Heart right ventricle (tissue), 16 donors: ENCODE results near the gene PCBP4. TPM values are rescaled to one million over a fixed set of nuclear protein-coding genes. Genes with fewer than 3 reads are reported as not detected.

Experiments
- ATAC-seq, 8 donors: fragments of 200-7000 bp; cut with Tn5 transposase; one replicate each; pipeline ENCODE4 v1.9.1; 2020; ENCODE audit warnings: mild to moderate bottlenecking in 8 of 8, moderate library complexity in 8 of 8, moderate number of reproducible peaks in 1 of 8
- DNase-seq, 2 donors: peaks; one replicate each; pipeline ENCODE4 v3.0.0-alpha.2; 2020
- H3K27ac ChIP-seq, 10 donors: fragments of 200-600 bp; sonication (generic) in 2 of 10; one replicate each; pipeline versions ENCODE4 v1.5.0 to v1.8.0; 2020 to 2022; ENCODE audit warnings: mild to moderate bottlenecking in 3 of 10
- H3K27me3 ChIP-seq, 7 donors: fragments of 200-600 bp; one replicate each; pipeline ENCODE4 v1.8.0; 2021 to 2022; ENCODE audit warnings: mild to moderate bottlenecking in 2 of 7
- H3K36me3 ChIP-seq, 9 donors: fragments of 200-600 bp; sonication (generic) in 1 of 9; one replicate each; pipeline versions ENCODE4 v1.5.0 to v1.8.0; 2020 to 2022; ENCODE audit warnings: mild to moderate bottlenecking in 2 of 9
- H3K4me1 ChIP-seq, 9 donors: fragments of 200-600 bp; sonication (generic) in 1 of 9; one replicate each; pipeline versions ENCODE4 v1.5.0 to v1.8.0; 2020 to 2022; ENCODE audit warnings: mild to moderate bottlenecking in 4 of 9
- H3K4me3 ChIP-seq, 10 donors: fragments of 200-600 bp; sonication (generic) in 2 of 10; one replicate each; pipeline versions ENCODE4 v1.5.0 to v1.8.0; 2020 to 2022; ENCODE audit warnings: mild to moderate bottlenecking in 7 of 10, moderate library complexity in 2 of 10
- H3K9me3 ChIP-seq, 11 donors: fragments of 200-600 bp in 10 of 11; sonication (generic) in 2 of 11; one replicate each; pipeline versions ENCODE4 v1.5.0 to v1.8.0; 2013 to 2022; ENCODE audit warnings: mild to moderate bottlenecking in 2 of 11, control low read depth in 1 of 11, moderate library complexity in 1 of 11
- whole genome bisulfite sequencing, 2 donors: extraction: QIAGEN DNeasy Blood & Tissue Kit; methylation state at CpG; one replicate each; pipeline ENCODE4 v1.1.7; 2013; ENCODE audit warnings: inconsistent platforms in 1 of 2; 5-methylcytosine and 5-hydroxymethylcytosine counted together
- intact Hi-C, 10 donors: fragments of 100-400 bp; cut with DNase I; formaldehyde crosslinking; loops; one replicate each; pipeline versions ENCODE4 v1.11.1 to v1.14.2; 2022
- polyA plus RNA-seq, 2 donors: library from polyadenylated mRNA; stranded (reverse); fragments of 200-250 nt; gene quantifications; one replicate each; pipeline ENCODE4 v1.2.3, GENCODE V29; 2013
- total RNA-seq, 10 donors: library from RNA; stranded (reverse); fragmentation: NEBNext Ultra II Directional in 3 of 10; extraction: Animal tissue kit (Norgen Biotek cat#: 25700) in 3 of 10; gene quantifications; one replicate each; pipeline versions ENCODE4 v1.2.1 to v1.2.4, GENCODE V29; 2021 to 2023
- TF ChIP-seq, protein P1 (sequence below), 9 donors: fragments of 200-600 bp; sonication (generic) in 2 of 9; IDR thresholded peaks; one replicate each; pipeline versions ENCODE4 v1.5.0 to v1.8.0; 2021 to 2022; ENCODE audit warnings: antibody characterized with exemption in 9 of 9, mild to moderate bottlenecking in 5 of 9, moderate library complexity in 1 of 9
- donor health status: Arrhythmogenic right ventricular cardiomyopathy.
- donor health status: ischemic (EF 13 %, LVEDD 7.1; RV severe dilation, severe dysfunction).
- donor health status: healthy with polysubstance abuse.
- donor health status: DM: no; HTN: yes; CAD: no.
- donor health status: DM: no; HTN: no; CAD: no.
- donor health status: ischemic (EF 25% LVEDD 6.9; RV normal size, moderate dysfunction).
- donor health status: ischemic (EF 25% LVEDD 5.7; RV mildly dilated, moderate dysfunction).
- donor health status: healthy.
- donor health status: DM: yes; HTN: yes; CAD: no.
- donor health status: Ischemic cardiomyopathy.
- donor health status: ischemic (EF 35%, LVEDD 5.7; RV mildly dilated, moderate dysfunction).
- donor health status: nonischemic (EF 11% LVEDD 7.7; RV severe dilation, severe dysfunction).
- donor health status: DM: yes; HTN: yes; CAD: no.
- donor health status: PGD.
- donor health status: ischemic (EF 29% LVEDD 5.4; RV normal size, mild dysfunction).
- donor health status: nonischemic (EF 23%, LVEDD 6.1; RV moderate dilation, normal function).

Gene PCBP4
- total and polyA plus RNA-seq, 12 donors, result 55.1 to 123 (median 62.2) TPM

DNA sequence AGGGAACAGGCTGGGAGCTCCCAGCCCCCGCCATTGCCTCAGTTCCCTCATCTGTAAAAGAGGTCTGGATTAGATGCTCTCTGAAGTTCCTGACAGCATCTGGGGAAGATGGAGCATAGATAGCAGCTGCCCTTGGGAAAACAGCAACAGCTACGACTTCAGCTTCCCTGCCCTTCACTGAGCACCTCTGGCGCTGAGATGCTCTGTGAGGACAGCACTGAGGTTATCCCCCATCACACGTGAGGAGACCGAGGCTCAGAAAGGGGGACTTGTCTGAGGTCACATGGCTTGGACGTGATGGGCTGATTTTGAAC lies 39.5 kb upstream of the PCBP4 start:
- peak overlapping the region in 4 of 10 donors; percentile 22 to 83 (median 56) for H3K27ac ChIP-seq
- no peak for ATAC-seq
- H3K36me3 ChIP-seq, result no peaks in the 10 kb centered on the region
- WGBS, 2 donors, result 64 to 84% methylated on average over 6 of the region's 6 CpGs
- no peaks in the 10 kb centered on the region for H3K27me3 ChIP-seq
- intact Hi-C loops, result loop anchor here in 4 of 10 donors (5.0 to 10.0 kb wide), 2 partner anchors 41 to 208 kb away; no protein-coding TSS in a partner anchor
- TF ChIP-seq, protein P1, sequence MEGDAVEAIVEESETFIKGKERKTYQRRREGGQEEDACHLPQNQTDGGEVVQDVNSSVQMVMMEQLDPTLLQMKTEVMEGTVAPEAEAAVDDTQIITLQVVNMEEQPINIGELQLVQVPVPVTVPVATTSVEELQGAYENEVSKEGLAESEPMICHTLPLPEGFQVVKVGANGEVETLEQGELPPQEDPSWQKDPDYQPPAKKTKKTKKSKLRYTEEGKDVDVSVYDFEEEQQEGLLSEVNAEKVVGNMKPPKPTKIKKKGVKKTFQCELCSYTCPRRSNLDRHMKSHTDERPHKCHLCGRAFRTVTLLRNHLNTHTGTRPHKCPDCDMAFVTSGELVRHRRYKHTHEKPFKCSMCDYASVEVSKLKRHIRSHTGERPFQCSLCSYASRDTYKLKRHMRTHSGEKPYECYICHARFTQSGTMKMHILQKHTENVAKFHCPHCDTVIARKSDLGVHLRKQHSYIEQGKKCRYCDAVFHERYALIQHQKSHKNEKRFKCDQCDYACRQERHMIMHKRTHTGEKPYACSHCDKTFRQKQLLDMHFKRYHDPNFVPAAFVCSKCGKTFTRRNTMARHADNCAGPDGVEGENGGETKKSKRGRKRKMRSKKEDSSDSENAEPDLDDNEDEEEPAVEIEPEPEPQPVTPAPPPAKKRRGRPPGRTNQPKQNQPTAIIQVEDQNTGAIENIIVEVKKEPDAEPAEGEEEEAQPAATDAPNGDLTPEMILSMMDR (IDR thresholded peaks at IDR 0.05), result no peak
- peaks cover 22 to 46% (median 38%) of the 10 kb centered on the region in 9 donors for H3K4me1 ChIP-seq
- no peak for DNase-seq
- H3K4me3 ChIP-seq, result no peak overlapping the region
- H3K9me3 ChIP-seq, result no peaks in the 10 kb centered on the region

DNA sequence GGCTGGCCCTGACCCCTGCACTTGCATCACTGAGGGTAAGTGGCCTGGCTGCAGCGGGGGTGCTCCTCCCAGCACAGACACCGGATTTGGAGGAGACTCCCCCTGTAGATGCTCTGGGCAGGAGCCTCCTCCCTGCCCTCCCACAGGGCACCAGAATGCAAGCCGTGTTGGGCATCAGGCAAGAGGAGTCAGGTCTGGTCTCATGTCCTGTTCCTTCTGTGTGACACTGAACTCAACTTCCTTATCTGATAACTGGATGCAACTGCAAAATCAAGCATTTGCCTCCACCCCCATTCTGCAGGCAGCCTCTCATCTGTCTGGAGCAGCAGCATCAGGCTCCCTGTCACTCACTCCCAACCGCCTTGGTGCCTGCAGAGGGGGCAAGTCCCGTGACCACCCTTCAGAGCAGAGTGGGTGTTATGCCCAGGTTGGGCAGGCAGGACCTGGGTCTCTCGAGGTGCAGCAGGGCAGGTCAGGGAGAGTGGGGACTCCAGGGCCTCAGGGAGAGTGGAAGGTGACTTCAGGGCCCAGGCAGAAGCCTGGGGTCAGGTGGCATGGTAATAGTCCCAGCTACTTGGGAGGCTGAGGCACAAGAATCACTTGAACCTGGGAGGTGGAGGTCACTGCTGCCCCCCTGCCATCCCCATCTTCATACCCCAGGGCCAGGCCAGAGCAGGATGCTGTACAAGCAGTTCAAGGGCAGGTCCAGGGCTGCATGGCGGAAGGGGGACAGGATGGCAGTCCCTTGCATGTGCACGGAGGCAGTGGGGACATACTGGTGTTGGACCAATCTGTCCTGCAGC lies 39.0 kb upstream of the PCBP4 start:
- WGBS, 2 donors, result 41 to 44% methylated on average over 8 of the region's 8 CpGs
- H3K9me3 ChIP-seq, result no peaks in the 10 kb centered on the region
- peak in 7 of 8 donors; percentile 1 to 20 (median 13) for ATAC-seq
- peaks cover 22 to 51% (median 40%) of the 10 kb centered on the region in 9 donors for H3K4me1 ChIP-seq
- TF ChIP-seq, protein P1 (IDR thresholded peaks at IDR 0.05), result no peak
- H3K27me3 ChIP-seq, result no peaks in the 10 kb centered on the region
- peak overlapping the region in 5 of 10 donors; percentile 0 to 25 (median 15) for H3K4me3 ChIP-seq
- DNase-seq, result no peak
- H3K27ac ChIP-seq, result peak overlapping the region in 7 of 10 donors; percentile 56 to 83 (median 70)
- no peaks in the 10 kb centered on the region for H3K36me3 ChIP-seq
- intact Hi-C loops, result loop anchor here in 4 of 10 donors (5.0 to 10.0 kb wide), 2 partner anchors 41 to 209 kb away; no protein-coding TSS in a partner anchor

DNA sequence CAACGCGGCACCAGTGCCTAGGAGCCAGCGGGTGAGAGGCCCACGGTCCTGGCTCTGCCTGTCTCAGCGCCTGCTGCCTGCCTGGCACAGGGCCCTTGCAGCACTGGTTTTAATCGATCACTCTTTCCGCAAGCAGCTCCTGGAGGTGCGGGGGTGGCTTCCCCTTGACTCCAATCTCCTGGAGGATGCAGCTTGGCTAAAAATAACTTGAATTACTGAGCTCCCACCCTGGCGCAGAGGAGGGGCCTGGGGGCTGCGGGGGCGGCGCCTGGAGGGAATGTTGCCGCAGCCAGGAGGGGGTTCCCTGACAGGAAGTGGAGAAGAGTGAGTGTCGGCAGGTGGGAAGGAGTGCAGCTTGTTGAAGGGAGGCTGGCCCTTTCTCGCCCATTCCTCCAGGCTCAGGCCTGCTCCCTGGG lies 38.3 kb upstream of the PCBP4 start:
- Histone ChIP-seq H3K27me3 (no peaks in the 10 kb centered on the region), H3K9me3 (no peaks in the 10 kb centered on the region), H3K36me3 (no peaks in the 10 kb centered on the region), H3K4me1 (peaks cover 22 to 52% (median 40%) of the 10 kb centered on the region in 9 donors), H3K27ac (peak overlapping the region in 9 of 10 donors; percentile 5 to 83 (median 70)), H3K4me3 (peak overlapping the region in 5 of 10 donors; percentile 0 to 25 (median 21))
- peak in 1 of 2 donors; percentile 76 for DNase-seq
- 7 to 9% methylated on average over 15 of the region's 15 CpGs for WGBS, 2 donors
- peak; percentile 30 to 78 (median 64) for ATAC-seq
- TF ChIP-seq, protein P1 (IDR thresholded peaks at IDR 0.05), result no peak
- intact Hi-C loops, result loop anchor here in 7 of 10 donors (1.0 to 10.0 kb wide), 7 partner anchors 42 to 209 kb away; no protein-coding TSS in a partner anchor

DNA sequence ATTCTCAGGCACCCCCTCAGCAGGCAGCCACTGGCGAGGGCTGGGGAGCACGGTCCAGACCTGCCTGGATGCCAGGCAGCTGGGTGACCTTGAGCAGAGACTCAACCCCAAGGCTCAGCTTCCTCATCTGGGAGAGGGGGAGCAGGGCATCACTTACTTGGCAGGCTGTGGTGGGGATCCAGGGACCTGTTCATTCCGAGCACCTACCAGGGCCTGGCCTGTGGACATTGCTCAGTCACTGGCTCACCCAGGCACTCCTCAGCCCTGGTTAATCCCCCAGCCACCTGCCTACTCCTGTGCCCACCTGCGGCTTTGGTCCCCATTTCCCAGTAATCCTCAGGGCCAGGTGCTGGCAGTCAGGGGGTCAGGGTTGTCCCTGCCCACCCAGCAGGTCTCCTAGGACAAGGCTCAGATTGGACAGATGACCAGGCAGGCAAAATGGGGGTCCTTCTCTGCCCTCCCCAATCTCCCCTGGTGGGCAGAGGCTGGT lies 37.7 kb upstream of the PCBP4 start:
- peaks cover 22 to 52% (median 40%) of the 10 kb centered on the region in 9 donors for H3K4me1 ChIP-seq

More for the DNA sequence above, 37.7 kb upstream of the PCBP4 start:
- peak in 6 of 8 donors; percentile 2 to 17 (median 8) for ATAC-seq
- Histone ChIP-seq H3K9me3 (no peaks in the 10 kb centered on the region), H3K27me3 (no peaks in the 10 kb centered on the region), H3K36me3 (no peaks in the 10 kb centered on the region), H3K4me3 (peak overlapping the region in 2 of 10 donors; percentile 21 to 24), H3K27ac (peak overlapping the region in 9 of 10 donors; percentile 5 to 83 (median 70))
- peak in 1 of 2 donors; percentile 12 for DNase-seq
- intact Hi-C loops, result loop anchor here (1.0 to 10.0 kb wide), 14 partner anchors 42 to 337 kb away; no protein-coding TSS in a partner anchor
- 80 to 81% methylated on average over 4 of the region's 4 CpGs for WGBS, 2 donors
- TF ChIP-seq, protein P1 (IDR thresholded peaks at IDR 0.05), result no peak
